GM18861 (cell line): ENCODE measurements around the gene KCTD10.
"Not testable (repeated sequence)": the region's sequence is repeated elsewhere in the genome, so short reads cannot be mapped to it uniquely, and the experiment has no call there.

Experiments
- ATAC-seq: cut with Tn5 transposase; IDR thresholded peaks from one replicate; pipeline ENCODE4 v1.9.1; 2021; ENCODE audit not compliant: unreplicated experiment

The KCTD10 gene

GRCh38 chr12:109475121-109475520 is 2.0 kb downstream of the KCTD10 start:
- ATAC-seq: no peak

GRCh38 chr12:109473526-109474270 is 3.4 kb downstream of the KCTD10 start:
- not testable (repeated sequence) for ATAC-seq

- ATAC-seq: no peak
These were observed 4.1 kb downstream of the KCTD10 start for GRCh38 chr12:109473006-109473405.

GRCh38 chr12:109469517-109469916 is 7.6 kb downstream of the KCTD10 start:
- no peak for ATAC-seq

- ATAC-seq: no peak
These were observed 9.0 kb downstream of the KCTD10 start for GRCh38 chr12:109467978-109468676.

- no peak for ATAC-seq
These were observed 10.3 kb downstream of the KCTD10 start for GRCh38 chr12:109466821-109467220.

GRCh38 chr12:109466305-109466704 is 10.8 kb downstream of the KCTD10 start:
- no peak for ATAC-seq

GRCh38 chr12:109464642-109465351 is 12.3 kb downstream of the KCTD10 start:
- ATAC-seq: no peak

- ATAC-seq: no peak
These were observed 13.3 kb downstream of the KCTD10 start for GRCh38 chr12:109463756-109464155.

GRCh38 chr12:109462868-109463692 is 14.0 kb downstream of the KCTD10 start:
- no peak for ATAC-seq

GRCh38 chr12:109461846-109462756 is 15.0 kb downstream of the KCTD10 start:
- ATAC-seq: no peak

- no peak for ATAC-seq
These were observed 15.9 kb downstream of the KCTD10 start for GRCh38 chr12:109461049-109461845.

GRCh38 chr12:109460538-109460937 is 16.6 kb downstream of the KCTD10 start:
- ATAC-seq: no peak

GRCh38 chr12:109459247-109459646 is 17.9 kb downstream of the KCTD10 start:
- ATAC-seq: no peak

- no peak for ATAC-seq
These were observed 18.3 kb downstream of the KCTD10 start for GRCh38 chr12:109458771-109459208.

GRCh38 chr12:109458086-109458485 is 19.0 kb downstream of the KCTD10 start:
- ATAC-seq: no peak

- ATAC-seq: no peak
These were observed 21.4 kb downstream of the KCTD10 start for GRCh38 chr12:109455706-109456105.

GRCh38 chr12:109452489-109452888 is 24.6 kb downstream of the KCTD10 start:
- ATAC-seq: no peak

- no peak for ATAC-seq
These were observed 25.7 kb downstream of the KCTD10 start for GRCh38 chr12:109451400-109451799.
